Neuron (in vitro differentiated cells): ENCODE results near the gene C2CD2.

Source experiments
- H2AFZ ChIP-seq: one replicate; pipeline ENCODE4 v1.6.1; 2013; ENCODE audit warnings: low read depth, mild to moderate bottlenecking, inconsistent platforms, low read length, moderate library complexity
- H3K27me3 ChIP-seq: one replicate; pipeline ENCODE4 v1.6.1; 2013; ENCODE audit warnings: low read length; ENCODE audit not compliant: insufficient read depth
- H3K36me3 ChIP-seq: one replicate; pipeline ENCODE4 v1.6.1; 2013; ENCODE audit warnings: low read length; ENCODE audit not compliant: insufficient read depth
- H3K4me1 ChIP-seq: one replicate; pipeline ENCODE4 v1.6.1; 2013; ENCODE audit warnings: low read length; ENCODE audit not compliant: insufficient read depth
- H3K4me3 ChIP-seq: 2 replicates; pipeline ENCODE4 v1.5.1; 2013; ENCODE audit warnings: mild to moderate bottlenecking, low read length, moderate library complexity
- H3K9me3 ChIP-seq: one replicate; pipeline ENCODE4 v1.6.1; 2013; ENCODE audit warnings: low read length

The C2CD2 gene

GRCh38 chr21:41875086-41875485 lies 78.7 kb downstream of the C2CD2 start:
- no peak overlapping the region for H2AFZ ChIP-seq
- no peaks in the 10 kb centered on the region for H3K9me3 ChIP-seq
- no peak overlapping the region for H3K4me3 ChIP-seq
- H3K4me1 ChIP-seq: peaks cover 9% of the 10 kb centered on the region
- no peaks in the 10 kb centered on the region for H3K27me3 ChIP-seq
- no peaks in the 10 kb centered on the region for H3K36me3 ChIP-seq

GRCh38 chr21:41874611-41875010 lies 79.2 kb downstream of the C2CD2 start:
- Histone ChIP-seq H2AFZ (no peak overlapping the region), H3K36me3 (no peaks in the 10 kb centered on the region), H3K4me1 (peaks cover 9% of the 10 kb centered on the region), H3K4me3 (no peak overlapping the region), H3K27me3 (no peaks in the 10 kb centered on the region), H3K9me3 (no peaks in the 10 kb centered on the region)

DNA sequence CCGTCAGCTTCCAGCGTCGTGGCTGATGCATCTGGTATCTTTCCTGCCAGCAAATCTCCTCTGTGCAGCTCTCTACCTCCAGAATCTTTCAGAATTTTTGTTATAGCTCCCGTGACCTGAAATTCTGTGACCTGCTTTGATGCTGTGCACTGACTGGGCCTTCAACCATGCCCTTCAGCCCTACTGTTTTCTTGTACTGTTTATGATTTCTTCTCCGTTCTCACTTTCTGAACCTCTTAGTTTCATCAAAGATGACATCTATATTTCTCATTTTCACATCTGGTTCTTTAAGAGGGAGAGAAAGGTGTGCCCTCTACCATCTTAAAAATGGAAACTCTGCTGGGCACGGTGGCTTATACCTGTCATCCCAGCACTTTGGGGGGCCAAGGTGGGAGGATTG lies 80.4 kb downstream of the C2CD2 start:
- H2AFZ ChIP-seq: no peak overlapping the region
- H3K27me3 ChIP-seq: no peaks in the 10 kb centered on the region
- H3K4me3 ChIP-seq: no peak overlapping the region
- no peaks in the 10 kb centered on the region for H3K9me3 ChIP-seq
- peaks cover 9% of the 10 kb centered on the region for H3K4me1 ChIP-seq
- no peaks in the 10 kb centered on the region for H3K36me3 ChIP-seq

DNA sequence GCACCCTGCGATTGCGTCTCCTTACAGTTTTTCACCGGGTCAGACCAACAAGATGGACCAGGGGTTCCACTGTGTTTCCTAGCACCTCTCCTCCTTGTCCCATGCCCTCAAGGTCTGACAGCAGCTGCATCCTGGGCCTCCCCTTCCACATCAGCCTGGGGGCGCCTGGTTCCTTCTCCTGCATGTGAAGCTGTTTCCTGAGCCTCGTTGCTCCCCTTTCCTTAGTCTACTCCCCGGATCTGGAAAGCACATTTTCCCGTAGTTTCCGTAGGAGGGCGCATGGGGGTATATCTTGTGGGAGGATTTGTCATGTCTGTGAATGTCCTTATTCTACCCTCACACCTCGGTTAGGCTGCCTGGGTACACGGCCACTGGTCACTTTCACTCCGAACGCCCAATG lies 80.8 kb downstream of the C2CD2 start:
- H3K4me1 ChIP-seq: peaks cover 7% of the 10 kb centered on the region
- no peaks in the 10 kb centered on the region for H3K36me3 ChIP-seq
- no peak overlapping the region for H2AFZ ChIP-seq

GRCh38 chr21:41871293-41872030 lies 82.4 kb downstream of the C2CD2 start:
- H3K4me3 ChIP-seq: no peak overlapping the region
- H3K9me3 ChIP-seq: no peaks in the 10 kb centered on the region
- H2AFZ ChIP-seq: no peak overlapping the region
- H3K27me3 ChIP-seq: no peaks in the 10 kb centered on the region
- peaks cover 4% of the 10 kb centered on the region for H3K4me1 ChIP-seq
- H3K36me3 ChIP-seq: no peaks in the 10 kb centered on the region

More for the DNA sequence above, 80.8 kb downstream of the C2CD2 start:
- H3K27me3 ChIP-seq: no peaks in the 10 kb centered on the region
- H3K4me3 ChIP-seq: no peak overlapping the region
- no peaks in the 10 kb centered on the region for H3K9me3 ChIP-seq

GRCh38 chr21:41869771-41870170 lies 84.0 kb downstream of the C2CD2 start:
- Histone ChIP-seq H3K36me3 (no peaks in the 10 kb centered on the region), H2AFZ (no peak overlapping the region), H3K4me1 (peaks cover 4% of the 10 kb centered on the region), H3K4me3 (no peak overlapping the region), H3K27me3 (no peaks in the 10 kb centered on the region), H3K9me3 (no peaks in the 10 kb centered on the region)

DNA sequence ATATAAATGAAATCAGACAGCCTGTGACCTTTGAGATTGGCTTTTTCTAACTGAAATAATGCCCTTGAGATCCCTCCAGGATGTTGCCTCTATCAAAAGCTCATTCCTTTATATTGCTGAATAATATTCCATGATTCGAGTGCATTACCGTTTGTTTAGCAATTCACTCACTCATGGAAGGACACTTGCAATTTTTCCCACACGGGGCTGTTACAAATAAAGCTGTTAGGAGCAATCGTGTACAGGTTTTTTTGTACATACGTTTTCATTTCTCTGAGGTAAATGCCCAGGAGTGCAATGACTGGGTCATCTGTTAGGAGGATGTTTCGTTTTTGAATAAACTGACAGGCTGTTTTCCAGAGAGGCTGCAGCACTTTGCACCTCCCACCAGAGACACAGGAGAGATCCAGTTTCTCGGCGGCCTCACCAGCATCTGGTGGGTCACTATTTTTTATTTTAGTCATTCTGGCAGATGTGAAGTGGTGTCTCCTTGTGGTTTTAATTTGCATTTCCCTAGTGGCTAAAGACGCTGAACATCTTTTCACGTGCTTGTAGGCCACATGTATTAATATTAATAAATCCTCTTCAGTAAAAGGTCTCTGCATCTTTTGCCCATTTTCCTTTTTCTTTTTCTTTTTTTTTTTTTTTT lies 85.6 kb downstream of the C2CD2 start:
- Histone ChIP-seq H3K4me3 (no peak overlapping the region), H2AFZ (no peak overlapping the region), H3K27me3 (no peaks in the 10 kb centered on the region), H3K9me3 (no peaks in the 10 kb centered on the region), H3K4me1 (peaks cover 4% of the 10 kb centered on the region), H3K36me3 (no peaks in the 10 kb centered on the region)

DNA sequence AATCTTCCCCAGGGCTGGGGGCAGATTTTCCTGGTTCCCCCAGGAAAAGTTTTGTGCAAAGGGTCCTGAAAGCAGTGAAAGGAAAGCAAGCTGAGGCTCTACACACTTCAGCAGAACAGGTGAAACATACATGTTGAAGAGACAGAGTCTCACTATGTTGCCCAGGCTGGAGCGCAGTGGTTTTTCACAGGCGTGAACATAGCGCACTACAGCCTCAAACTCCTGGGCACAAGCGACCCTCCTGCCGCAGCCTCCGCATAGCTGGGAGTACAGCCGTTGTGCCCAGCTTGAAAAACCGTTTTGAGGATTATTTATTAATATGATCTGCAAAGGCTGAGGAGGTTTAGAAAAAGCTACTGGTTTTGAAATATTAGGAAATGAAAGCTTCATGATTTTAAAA lies 86.5 kb downstream of the C2CD2 start:
- H3K27me3 ChIP-seq: no peaks in the 10 kb centered on the region
- H3K36me3 ChIP-seq: no peaks in the 10 kb centered on the region
- no peak overlapping the region for H2AFZ ChIP-seq
- H3K4me3 ChIP-seq: no peak overlapping the region
- peaks cover 4% of the 10 kb centered on the region for H3K4me1 ChIP-seq
- H3K9me3 ChIP-seq: no peaks in the 10 kb centered on the region

DNA sequence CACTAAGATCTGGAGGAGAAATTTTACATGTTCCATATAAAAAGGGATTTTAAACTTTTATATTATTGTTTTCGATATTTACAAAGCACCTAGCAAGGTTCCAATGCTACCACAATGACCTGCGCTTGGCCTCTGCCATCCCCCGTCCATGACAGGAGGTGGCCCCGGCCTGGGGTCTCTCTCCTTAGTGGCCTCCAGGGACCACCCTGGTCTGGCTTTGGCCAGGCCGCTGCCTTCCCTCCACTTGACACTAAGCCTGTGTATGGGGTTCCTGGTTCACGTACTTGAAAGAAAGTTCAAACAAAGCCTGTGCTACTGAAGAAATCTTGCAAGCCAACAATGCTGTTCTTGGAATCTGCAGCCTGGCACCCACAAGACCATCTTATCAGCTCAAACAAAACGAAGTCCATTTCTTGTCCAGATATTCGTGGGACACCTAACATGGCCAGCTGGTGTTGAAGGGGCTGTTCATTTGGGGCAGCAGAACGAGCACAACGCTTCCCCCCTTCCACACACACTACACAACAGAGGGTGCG lies 87.5 kb downstream of the C2CD2 start:
- H3K27me3 ChIP-seq: no peaks in the 10 kb centered on the region
- H3K4me3 ChIP-seq: no peak overlapping the region
- H2AFZ ChIP-seq: no peak overlapping the region
- H3K4me1 ChIP-seq: peaks cover 3% of the 10 kb centered on the region
- no peaks in the 10 kb centered on the region for H3K9me3 ChIP-seq
- H3K36me3 ChIP-seq: no peaks in the 10 kb centered on the region

DNA sequence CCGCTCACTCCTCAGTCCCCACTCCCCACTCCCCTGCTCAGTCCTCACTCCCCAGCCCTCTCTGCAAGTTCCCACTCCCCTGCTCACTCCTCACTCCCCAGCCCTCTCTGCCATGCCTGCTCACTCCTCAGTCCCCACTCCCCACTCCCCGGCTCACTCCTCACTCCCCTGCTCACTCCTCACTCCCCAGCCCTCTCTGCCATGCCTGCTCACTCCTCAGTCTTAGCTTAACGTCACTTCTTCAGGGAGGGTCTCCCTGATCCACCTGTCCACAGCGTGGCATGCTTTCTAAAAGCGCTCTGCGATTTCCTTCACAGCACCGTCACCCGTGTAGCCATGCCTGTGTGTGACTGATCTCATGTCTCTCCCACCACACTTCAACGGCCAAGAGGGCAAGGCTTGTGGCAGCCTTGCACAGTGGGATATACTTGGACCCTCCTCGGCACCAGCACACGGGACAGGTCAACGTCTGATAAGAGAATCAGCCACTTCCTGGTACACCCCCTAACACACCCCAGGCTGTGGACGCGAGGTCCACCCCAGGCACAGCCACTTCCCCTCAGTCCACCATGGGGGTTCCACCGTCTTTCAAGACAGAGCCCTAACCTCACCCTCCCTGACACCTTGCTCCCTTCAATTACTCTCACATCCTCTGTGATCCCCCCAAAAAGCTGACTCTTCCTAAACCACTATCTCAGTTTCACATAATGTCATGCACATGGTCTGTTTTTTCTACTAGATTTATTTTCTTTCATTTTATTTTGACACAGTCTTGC lies 88.6 kb downstream of the C2CD2 start:
- H3K4me1 ChIP-seq: peaks cover 2% of the 10 kb centered on the region

DNA sequence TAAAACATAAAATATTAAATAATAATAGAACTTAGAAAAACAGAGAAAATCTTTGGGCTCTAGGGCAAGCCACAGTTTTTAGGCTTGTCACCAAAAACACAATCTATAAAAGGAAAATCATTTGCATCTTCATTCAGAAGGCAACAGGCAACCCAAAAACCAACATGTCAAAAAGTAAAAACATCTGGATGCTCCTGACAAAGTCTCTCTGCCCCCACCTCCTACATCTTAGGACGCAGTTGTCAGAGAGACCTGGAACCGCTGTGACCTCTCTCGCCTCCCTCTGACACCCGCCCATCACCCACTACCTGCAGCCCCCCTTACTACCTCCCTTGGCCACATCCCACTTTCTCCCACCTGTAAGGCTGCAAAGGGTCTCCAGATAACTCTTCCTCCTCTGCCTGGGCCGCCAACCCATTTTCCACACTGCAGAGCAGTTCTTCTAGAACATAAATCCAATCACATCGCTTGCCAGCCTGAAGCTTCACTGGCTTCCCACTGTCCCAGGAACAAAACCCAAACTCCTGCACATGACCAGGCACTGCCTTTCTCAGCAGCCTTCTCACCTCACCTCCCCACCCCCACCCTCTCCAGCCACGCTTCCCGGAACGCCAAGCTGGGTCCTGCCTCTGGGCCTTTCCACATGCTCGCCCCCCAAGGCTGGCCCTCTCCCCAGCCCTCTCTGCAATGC lies 89.4 kb downstream of the C2CD2 start:
- Histone ChIP-seq H3K9me3 (no peaks in the 10 kb centered on the region), H3K27me3 (no peaks in the 10 kb centered on the region), H3K4me3 (no peak overlapping the region), H3K36me3 (peaks cover 1% of the 10 kb centered on the region), H3K4me1 (peaks cover 2% of the 10 kb centered on the region), H2AFZ (no peak overlapping the region)

More for the DNA sequence above, 88.6 kb downstream of the C2CD2 start:
- H3K27me3 ChIP-seq: no peaks in the 10 kb centered on the region
- H3K9me3 ChIP-seq: no peaks in the 10 kb centered on the region
- no peak overlapping the region for H2AFZ ChIP-seq
- no peak overlapping the region for H3K4me3 ChIP-seq
- H3K36me3 ChIP-seq: no peaks in the 10 kb centered on the region

DNA sequence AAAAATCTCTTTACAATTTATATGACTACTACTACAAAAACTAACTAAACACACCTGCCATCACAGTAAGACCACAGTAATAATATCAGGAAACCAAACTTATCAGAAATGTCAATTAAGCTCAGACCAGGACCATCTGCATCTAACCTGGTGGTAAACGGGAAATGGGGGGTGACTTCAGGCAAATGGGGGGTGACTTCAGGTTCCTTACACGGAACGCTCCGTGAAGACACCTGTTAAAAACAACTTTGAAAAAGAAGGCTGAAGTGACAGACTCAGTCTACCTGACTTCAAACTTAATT lies 90.4 kb downstream of the C2CD2 start:
- no peaks in the 10 kb centered on the region for H3K9me3 ChIP-seq
- peaks cover 11% of the 10 kb centered on the region for H3K36me3 ChIP-seq
- no peak overlapping the region for H3K4me3 ChIP-seq
- no peaks in the 10 kb centered on the region for H3K27me3 ChIP-seq
- H3K4me1 ChIP-seq: peaks cover 2% of the 10 kb centered on the region
- no peak overlapping the region for H2AFZ ChIP-seq

GRCh38 chr21:41861987-41862386 lies 91.8 kb downstream of the C2CD2 start:
- H3K9me3 ChIP-seq: no peaks in the 10 kb centered on the region
- H3K27me3 ChIP-seq: no peaks in the 10 kb centered on the region
- no peak overlapping the region for H3K4me3 ChIP-seq
- H3K36me3 ChIP-seq: peaks cover 15% of the 10 kb centered on the region
- peaks cover 2% of the 10 kb centered on the region for H3K4me1 ChIP-seq
- no peak overlapping the region for H2AFZ ChIP-seq
